H1 (cell line): Measurements from ENCODE around the gene WTIP. TPM values are rescaled to one million over a fixed set of nuclear protein-coding genes. Genes with fewer than 3 reads are reported as not detected.

ENCODE experiments used
- CTBP2 ChIP-seq: IDR thresholded peaks from 2 replicates; pipeline ENCODE4 v1.7.0; 2011; ENCODE audit warnings: borderline replicate concordance, mild to moderate bottlenecking, moderate library complexity, mixed read lengths, low read length; ENCODE audit not compliant: insufficient read depth, insufficient read length
- E2F6 ChIP-seq: IDR thresholded peaks from 2 replicates; pipeline ENCODE4 v1.6.1; 2012; ENCODE audit warnings: inconsistent platforms
- SP4 ChIP-seq: IDR thresholded peaks from 2 replicates; pipeline ENCODE4 v1.6.1; 2012; ENCODE audit warnings: low read length, inconsistent platforms
- YY1 ChIP-seq: IDR thresholded peaks from 2 replicates; pipeline ENCODE4 v1.6.1; 2011; ENCODE audit warnings: low read depth, mild to moderate bottlenecking, low read length
- polyA plus RNA-seq, 7 experiments: library from polyadenylated mRNA; depleted of rRNA in 3 of 7; stranded (reverse) in 5 of 7; unstranded in 2 of 7; fragments of >200 nt in 5 of 7; fragments of 200-250 nt in 2 of 7; gene quantifications; 1 replicate in 5 of 7; 2 replicates in 1 of 7; 4 replicates in 1 of 7; pipeline versions ENCODE4 v1.2.1 to v1.2.3, GENCODE V29; 2011 to 2013; ENCODE audit warnings: missing spikeins in 2 of 7, mixed read lengths in 2 of 7
- total RNA-seq: library from RNA; stranded (reverse); fragmentation: NEBNext Ultra II Directional; extraction: Animal tissue kit (Norgen Biotek cat#: 25700); gene quantifications from 2 replicates; pipeline ENCODE4 v1.2.1, GENCODE V29; 2021
- TF ChIP-seq, protein P1 (sequence below): fragments of 300-600 bp; sonication (generic); IDR thresholded peaks from 2 replicates; pipeline ENCODE4 v1.7.1; 2012; ENCODE audit warnings: low read length, moderate library complexity, mild to moderate bottlenecking, inconsistent platforms; ENCODE audit not compliant: insufficient replicate concordance
- TF ChIP-seq, protein P2 (sequence below): IDR thresholded peaks from 2 replicates; pipeline ENCODE4 v1.6.1; 2011; ENCODE audit warnings: low read length, improper control_type of control experiment

WTIP gene
- total and polyA plus RNA-seq, 2 of the 8 experiments (the other 6 are each of a cell fraction or from before 2014, with no cell fraction given): 8.7 to 15.4 TPM

GRCh38 chr19:34523408-34523807 lies 41.9 kb downstream of the WTIP start (continued):
- TF ChIP-seq, protein P1, sequence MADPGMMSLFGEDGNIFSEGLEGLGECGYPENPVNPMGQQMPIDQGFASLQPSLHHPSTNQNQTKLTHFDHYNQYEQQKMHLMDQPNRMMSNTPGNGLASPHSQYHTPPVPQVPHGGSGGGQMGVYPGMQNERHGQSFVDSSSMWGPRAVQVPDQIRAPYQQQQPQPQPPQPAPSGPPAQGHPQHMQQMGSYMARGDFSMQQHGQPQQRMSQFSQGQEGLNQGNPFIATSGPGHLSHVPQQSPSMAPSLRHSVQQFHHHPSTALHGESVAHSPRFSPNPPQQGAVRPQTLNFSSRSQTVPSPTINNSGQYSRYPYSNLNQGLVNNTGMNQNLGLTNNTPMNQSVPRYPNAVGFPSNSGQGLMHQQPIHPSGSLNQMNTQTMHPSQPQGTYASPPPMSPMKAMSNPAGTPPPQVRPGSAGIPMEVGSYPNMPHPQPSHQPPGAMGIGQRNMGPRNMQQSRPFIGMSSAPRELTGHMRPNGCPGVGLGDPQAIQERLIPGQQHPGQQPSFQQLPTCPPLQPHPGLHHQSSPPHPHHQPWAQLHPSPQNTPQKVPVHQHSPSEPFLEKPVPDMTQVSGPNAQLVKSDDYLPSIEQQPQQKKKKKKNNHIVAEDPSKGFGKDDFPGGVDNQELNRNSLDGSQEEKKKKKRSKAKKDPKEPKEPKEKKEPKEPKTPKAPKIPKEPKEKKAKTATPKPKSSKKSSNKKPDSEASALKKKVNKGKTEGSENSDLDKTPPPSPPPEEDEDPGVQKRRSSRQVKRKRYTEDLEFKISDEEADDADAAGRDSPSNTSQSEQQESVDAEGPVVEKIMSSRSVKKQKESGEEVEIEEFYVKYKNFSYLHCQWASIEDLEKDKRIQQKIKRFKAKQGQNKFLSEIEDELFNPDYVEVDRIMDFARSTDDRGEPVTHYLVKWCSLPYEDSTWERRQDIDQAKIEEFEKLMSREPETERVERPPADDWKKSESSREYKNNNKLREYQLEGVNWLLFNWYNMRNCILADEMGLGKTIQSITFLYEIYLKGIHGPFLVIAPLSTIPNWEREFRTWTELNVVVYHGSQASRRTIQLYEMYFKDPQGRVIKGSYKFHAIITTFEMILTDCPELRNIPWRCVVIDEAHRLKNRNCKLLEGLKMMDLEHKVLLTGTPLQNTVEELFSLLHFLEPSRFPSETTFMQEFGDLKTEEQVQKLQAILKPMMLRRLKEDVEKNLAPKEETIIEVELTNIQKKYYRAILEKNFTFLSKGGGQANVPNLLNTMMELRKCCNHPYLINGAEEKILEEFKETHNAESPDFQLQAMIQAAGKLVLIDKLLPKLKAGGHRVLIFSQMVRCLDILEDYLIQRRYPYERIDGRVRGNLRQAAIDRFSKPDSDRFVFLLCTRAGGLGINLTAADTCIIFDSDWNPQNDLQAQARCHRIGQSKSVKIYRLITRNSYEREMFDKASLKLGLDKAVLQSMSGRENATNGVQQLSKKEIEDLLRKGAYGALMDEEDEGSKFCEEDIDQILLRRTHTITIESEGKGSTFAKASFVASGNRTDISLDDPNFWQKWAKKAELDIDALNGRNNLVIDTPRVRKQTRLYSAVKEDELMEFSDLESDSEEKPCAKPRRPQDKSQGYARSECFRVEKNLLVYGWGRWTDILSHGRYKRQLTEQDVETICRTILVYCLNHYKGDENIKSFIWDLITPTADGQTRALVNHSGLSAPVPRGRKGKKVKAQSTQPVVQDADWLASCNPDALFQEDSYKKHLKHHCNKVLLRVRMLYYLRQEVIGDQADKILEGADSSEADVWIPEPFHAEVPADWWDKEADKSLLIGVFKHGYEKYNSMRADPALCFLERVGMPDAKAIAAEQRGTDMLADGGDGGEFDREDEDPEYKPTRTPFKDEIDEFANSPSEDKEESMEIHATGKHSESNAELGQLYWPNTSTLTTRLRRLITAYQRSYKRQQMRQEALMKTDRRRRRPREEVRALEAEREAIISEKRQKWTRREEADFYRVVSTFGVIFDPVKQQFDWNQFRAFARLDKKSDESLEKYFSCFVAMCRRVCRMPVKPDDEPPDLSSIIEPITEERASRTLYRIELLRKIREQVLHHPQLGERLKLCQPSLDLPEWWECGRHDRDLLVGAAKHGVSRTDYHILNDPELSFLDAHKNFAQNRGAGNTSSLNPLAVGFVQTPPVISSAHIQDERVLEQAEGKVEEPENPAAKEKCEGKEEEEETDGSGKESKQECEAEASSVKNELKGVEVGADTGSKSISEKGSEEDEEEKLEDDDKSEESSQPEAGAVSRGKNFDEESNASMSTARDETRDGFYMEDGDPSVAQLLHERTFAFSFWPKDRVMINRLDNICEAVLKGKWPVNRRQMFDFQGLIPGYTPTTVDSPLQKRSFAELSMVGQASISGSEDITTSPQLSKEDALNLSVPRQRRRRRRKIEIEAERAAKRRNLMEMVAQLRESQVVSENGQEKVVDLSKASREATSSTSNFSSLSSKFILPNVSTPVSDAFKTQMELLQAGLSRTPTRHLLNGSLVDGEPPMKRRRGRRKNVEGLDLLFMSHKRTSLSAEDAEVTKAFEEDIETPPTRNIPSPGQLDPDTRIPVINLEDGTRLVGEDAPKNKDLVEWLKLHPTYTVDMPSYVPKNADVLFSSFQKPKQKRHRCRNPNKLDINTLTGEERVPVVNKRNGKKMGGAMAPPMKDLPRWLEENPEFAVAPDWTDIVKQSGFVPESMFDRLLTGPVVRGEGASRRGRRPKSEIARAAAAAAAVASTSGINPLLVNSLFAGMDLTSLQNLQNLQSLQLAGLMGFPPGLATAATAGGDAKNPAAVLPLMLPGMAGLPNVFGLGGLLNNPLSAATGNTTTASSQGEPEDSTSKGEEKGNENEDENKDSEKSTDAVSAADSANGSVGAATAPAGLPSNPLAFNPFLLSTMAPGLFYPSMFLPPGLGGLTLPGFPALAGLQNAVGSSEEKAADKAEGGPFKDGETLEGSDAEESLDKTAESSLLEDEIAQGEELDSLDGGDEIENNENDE: no peak
- TF ChIP-seq E2F6: no peak
- TF ChIP-seq CTBP2: no peak
- no peak for TF ChIP-seq SP4
- no peak for TF ChIP-seq YY1
- TF ChIP-seq, protein P2, sequence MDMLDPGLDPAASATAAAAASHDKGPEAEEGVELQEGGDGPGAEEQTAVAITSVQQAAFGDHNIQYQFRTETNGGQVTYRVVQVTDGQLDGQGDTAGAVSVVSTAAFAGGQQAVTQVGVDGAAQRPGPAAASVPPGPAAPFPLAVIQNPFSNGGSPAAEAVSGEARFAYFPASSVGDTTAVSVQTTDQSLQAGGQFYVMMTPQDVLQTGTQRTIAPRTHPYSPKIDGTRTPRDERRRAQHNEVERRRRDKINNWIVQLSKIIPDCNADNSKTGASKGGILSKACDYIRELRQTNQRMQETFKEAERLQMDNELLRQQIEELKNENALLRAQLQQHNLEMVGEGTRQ: no peak
- TF ChIP-seq, all 59 proteins: peak for 0
